ENCODE results near the gene LHFPL4.

Gene LHFPL4

GRCh38 chr3:9468460-9468859 is 85.2 kb downstream of the LHFPL4 start:
- peak; percentile 7 for DNase-seq

DNA sequence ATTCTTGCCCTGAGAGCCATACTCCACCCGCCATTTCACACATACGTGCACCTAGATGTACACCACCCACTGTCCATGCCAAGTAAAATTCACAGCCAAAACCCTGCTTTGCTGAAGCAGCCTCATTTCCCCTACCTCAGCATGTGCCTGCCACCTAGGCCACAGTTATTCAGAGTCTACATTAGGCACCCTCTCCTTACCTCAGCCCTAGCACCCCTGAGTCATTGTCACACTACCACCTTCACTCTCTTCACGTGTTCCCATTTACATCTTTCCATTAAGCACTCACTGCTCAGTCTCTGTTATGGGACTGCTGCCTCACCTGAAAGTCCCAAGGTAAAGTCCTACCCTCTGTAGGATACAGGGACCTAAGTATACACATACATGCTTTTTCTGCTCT is 86.2 kb downstream of the LHFPL4 start:
- no peak for DNase-seq

GRCh38 chr3:9455596-9456131 is 98.0 kb downstream of the LHFPL4 start:
- no peak for DNase-seq

- DNase-seq = no peak
These were observed 101.2 kb downstream of the LHFPL4 start for GRCh38 chr3:9452417-9452816.

GRCh38 chr3:9450991-9451390 is 102.6 kb downstream of the LHFPL4 start:
- no peak for DNase-seq

DNA sequence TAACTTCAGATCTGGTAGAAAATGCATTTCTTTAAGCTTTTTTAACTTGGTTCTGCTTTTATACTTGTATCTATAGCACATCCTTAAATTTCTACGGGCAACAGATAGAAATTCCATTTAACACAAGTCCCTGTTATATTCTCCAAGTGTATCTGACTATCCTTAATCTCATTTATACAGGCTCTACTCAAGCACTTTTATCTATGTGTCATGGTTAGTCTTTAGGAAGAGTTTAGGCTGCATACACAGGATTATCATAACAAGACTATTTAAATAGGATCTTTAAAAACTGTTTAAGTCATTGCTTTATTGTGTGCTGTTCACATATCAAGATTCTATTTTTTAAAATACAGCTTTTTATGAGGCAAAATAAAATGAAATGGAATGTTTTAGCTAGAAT is 103.5 kb downstream of the LHFPL4 start:
- no peak for DNase-seq

- DNase-seq = no peak
These were observed 105.0 kb downstream of the LHFPL4 start for GRCh38 chr3:9448643-9449042.

Data from activated naive CD4-positive, alpha-beta T cell treated with Interleukin-2 at 50 U/mL for 16 hours (primary cell).